Gastroesophageal sphincter (tissue), 4 donors: ENCODE results near the gene CMTM7. TPM values are rescaled to one million over a fixed set of nuclear protein-coding genes. Genes with fewer than 3 reads are reported as not detected.

ENCODE experiments used
- ATAC-seq: fragments of 150-250 bp; one replicate; pipeline ENCODE4 v1.9.1; 2016; ENCODE audit warnings: mild to moderate bottlenecking, moderate library complexity
- H3K27ac ChIP-seq, 4 donors: fragments of 200-600 bp; sonication (generic) in 3 of 4; 1 replicate in 3 of 4; 2 replicates in 1 of 4; pipeline ENCODE4 v1.5.1; 2016 to 2019
- H3K27me3 ChIP-seq: fragments of 200-600 bp; sonication (generic); one replicate; pipeline ENCODE4 v1.5.1; 2019
- H3K36me3 ChIP-seq, 2 donors: fragments of 200-600 bp; sonication (generic); one replicate each; pipeline ENCODE4 v1.5.1; 2019; ENCODE audit warnings: control low read depth in 1 of 2
- H3K4me1 ChIP-seq, 3 donors: fragments of 200-600 bp; sonication (generic); 1 replicate in 2 of 3; 2 replicates in 1 of 3; pipeline ENCODE4 v1.5.1; 2016 to 2019; ENCODE audit warnings: control low read depth in 2 of 3
- H3K4me3 ChIP-seq, 2 donors: fragments of 200-600 bp; sonication (generic); one replicate each; pipeline ENCODE4 v1.5.1; 2019; ENCODE audit warnings: mild to moderate bottlenecking in 1 of 2, moderate library complexity in 1 of 2
- H3K9me3 ChIP-seq, 3 donors: fragments of 200-600 bp; sonication (generic); one replicate each; pipeline ENCODE4 v1.5.1; 2017 to 2019; ENCODE audit warnings: control low read depth in 2 of 3
- EP300 ChIP-seq: sonication (generic); formaldehyde crosslinking; IDR thresholded peaks from one replicate; pipeline ENCODE4 v1.6.1; 2017; ENCODE audit warnings: antibody characterized with exemption, mild to moderate bottlenecking
- POLR2A ChIP-seq, 2 donors: fragments of 450-650 bp; IDR thresholded peaks; one replicate each; pipeline ENCODE4 v1.6.1; 2017; ENCODE audit warnings: antibody characterized with exemption in 2 of 2, mild to moderate bottlenecking in 2 of 2, moderate library complexity in 1 of 2
- POLR2AphosphoS5 ChIP-seq: sonication (generic); formaldehyde crosslinking; IDR thresholded peaks from one replicate; pipeline ENCODE4 v1.6.1; 2017; ENCODE audit warnings: antibody characterized with exemption
- WGBS, 2 donors: methylation state at CpG; one replicate each; pipeline ENCODE4 v1.1.5; 2018; ENCODE audit warnings: low coverage in 1 of 2; 5-methylcytosine and 5-hydroxymethylcytosine counted together
- total RNA-seq, 4 donors: library from RNA; depleted of rRNA; stranded (reverse); fragments of >200 nt; gene quantifications; one replicate each; pipeline ENCODE4 v1.1.0, GENCODE V29; 2016
- TF ChIP-seq, protein P1 (sequence below), 4 experiments: fragments of 200-600 bp in 2 of 4; fragments of 450-650 bp in 2 of 4; sonication (generic) in 1 of 4; IDR thresholded peaks; one replicate each; pipeline ENCODE4 v1.5.1; 2017 to 2019; ENCODE audit warnings: antibody characterized with exemption in 4 of 4, mild to moderate bottlenecking in 2 of 4, moderate library complexity in 2 of 4

Gene CMTM7
- total RNA-seq, 4 donors from 2014 or later = 2.9 to 7.0 (median 6.5) TPM

GRCh38 chr3:32401126-32401525 is 9.5 kb downstream of the CMTM7 start:
- H3K4me1 ChIP-seq = peaks cover 0 to 42% (median 6%) of the 10 kb centered on the region in 3 donors
- no peaks in the 10 kb centered on the region for H3K36me3 ChIP-seq
- no peaks in the 10 kb centered on the region for H3K9me3 ChIP-seq
- no peak for ATAC-seq
- H3K27me3 ChIP-seq = no peaks in the 10 kb centered on the region
- peak overlapping the region; percentile 41 to 85 (median 81) for H3K27ac ChIP-seq
- TF ChIP-seq EP300 (no peak), POLR2AphosphoS5 (no peak), POLR2A (IDR thresholded peaks at IDR 0.05) (no peak)
- TF ChIP-seq, protein P1, sequence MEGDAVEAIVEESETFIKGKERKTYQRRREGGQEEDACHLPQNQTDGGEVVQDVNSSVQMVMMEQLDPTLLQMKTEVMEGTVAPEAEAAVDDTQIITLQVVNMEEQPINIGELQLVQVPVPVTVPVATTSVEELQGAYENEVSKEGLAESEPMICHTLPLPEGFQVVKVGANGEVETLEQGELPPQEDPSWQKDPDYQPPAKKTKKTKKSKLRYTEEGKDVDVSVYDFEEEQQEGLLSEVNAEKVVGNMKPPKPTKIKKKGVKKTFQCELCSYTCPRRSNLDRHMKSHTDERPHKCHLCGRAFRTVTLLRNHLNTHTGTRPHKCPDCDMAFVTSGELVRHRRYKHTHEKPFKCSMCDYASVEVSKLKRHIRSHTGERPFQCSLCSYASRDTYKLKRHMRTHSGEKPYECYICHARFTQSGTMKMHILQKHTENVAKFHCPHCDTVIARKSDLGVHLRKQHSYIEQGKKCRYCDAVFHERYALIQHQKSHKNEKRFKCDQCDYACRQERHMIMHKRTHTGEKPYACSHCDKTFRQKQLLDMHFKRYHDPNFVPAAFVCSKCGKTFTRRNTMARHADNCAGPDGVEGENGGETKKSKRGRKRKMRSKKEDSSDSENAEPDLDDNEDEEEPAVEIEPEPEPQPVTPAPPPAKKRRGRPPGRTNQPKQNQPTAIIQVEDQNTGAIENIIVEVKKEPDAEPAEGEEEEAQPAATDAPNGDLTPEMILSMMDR (IDR thresholded peaks at IDR 0.05) = no peak
- peak overlapping the region; percentile 35 to 56 for H3K4me3 ChIP-seq
- 13 to 23% methylated on average over 7 to 8 of the region's 11 CpGs for WGBS, 2 donors

- Histone ChIP-seq H3K27ac (peak overlapping the region; percentile 41 to 85 (median 81)), H3K4me3 (peak overlapping the region; percentile 35 to 56), H3K4me1 (peaks cover 0 to 42% (median 6%) of the 10 kb centered on the region in 3 donors), H3K27me3 (no peaks in the 10 kb centered on the region), H3K36me3 (no peaks in the 10 kb centered on the region), H3K9me3 (no peaks in the 10 kb centered on the region)
- 7% methylated on average over 3 of the region's 41 CpGs; no CpG with 5 or more reads in 1 of the 2 donors for WGBS, 2 donors
- peak; percentile 88 for ATAC-seq
- TF ChIP-seq POLR2AphosphoS5 (peak; percentile 72), POLR2A (IDR thresholded peaks at IDR 0.05) (peak in 1 of 2 donors; percentile 33), EP300 (no peak)
- TF ChIP-seq, protein P1 (IDR thresholded peaks at IDR 0.05) = peak in 3 of 4 experiments; percentile 10 to 36 (median 18)
Measured at GRCh38 chr3:32401556-32402081, 10.0 kb downstream of the CMTM7 start.

DNA sequence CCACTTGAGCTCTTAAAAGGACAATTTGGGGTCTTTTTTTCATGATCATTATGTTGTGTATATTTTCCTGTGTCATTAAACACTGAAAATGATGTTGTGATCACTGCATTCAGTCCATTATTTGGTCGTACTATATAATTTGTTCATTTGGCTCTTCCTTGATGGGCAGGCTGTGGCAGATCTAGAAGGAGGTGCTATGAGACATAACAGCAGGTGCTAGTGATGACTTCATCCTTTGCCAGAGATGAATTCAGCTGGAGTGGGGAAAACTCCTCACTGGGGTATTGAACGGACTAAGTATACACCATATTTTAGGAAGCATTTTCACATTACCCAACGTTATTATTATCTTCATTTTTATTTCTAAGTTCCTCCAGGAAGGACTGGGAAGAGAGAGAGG is 12.0 kb downstream of the CMTM7 start:
- Histone ChIP-seq H3K36me3 (no peaks in the 10 kb centered on the region), H3K9me3 (no peaks in the 10 kb centered on the region), H3K27ac (no peak overlapping the region), H3K4me1 (peaks cover 0 to 41% (median 6%) of the 10 kb centered on the region in 3 donors), H3K4me3 (no peak overlapping the region), H3K27me3 (no peaks in the 10 kb centered on the region)
- WGBS, 2 donors = 82 to 92% methylated on average over 3 of the region's 3 CpGs
- TF ChIP-seq, protein P1 (IDR thresholded peaks at IDR 0.05) = no peak
- TF ChIP-seq EP300 (no peak), POLR2A (IDR thresholded peaks at IDR 0.05) (no peak), POLR2AphosphoS5 (no peak)
- no peak for ATAC-seq

- TF ChIP-seq, protein P1 (IDR thresholded peaks at IDR 0.05) = no peak
- TF ChIP-seq POLR2A (IDR thresholded peaks at IDR 0.05) (no peak), EP300 (no peak), POLR2AphosphoS5 (no peak)
Measured at GRCh38 chr3:32404714-32405113, 13.1 kb downstream of the CMTM7 start.

GRCh38 chr3:32405155-32405554 is 13.5 kb downstream of the CMTM7 start:
- WGBS, 2 donors = 26 to 57% methylated on average over 1 to 2 of the region's 2 CpGs
- Histone ChIP-seq H3K4me1 (peaks cover 0 to 31% (median 6%) of the 10 kb centered on the region in 3 donors), H3K27ac (no peak overlapping the region), H3K36me3 (no peaks in the 10 kb centered on the region), H3K27me3 (no peaks in the 10 kb centered on the region), H3K4me3 (no peak overlapping the region), H3K9me3 (no peaks in the 10 kb centered on the region)
- no peak for TF ChIP-seq EP300
- no peak for ATAC-seq

More at GRCh38 chr3:32404714-32405113, 13.1 kb downstream of the CMTM7 start:
- H3K4me1 ChIP-seq = peaks cover 0 to 31% (median 6%) of the 10 kb centered on the region in 3 donors
- no peak for ATAC-seq
- H3K27me3 ChIP-seq = no peaks in the 10 kb centered on the region
- whole genome bisulfite sequencing, 2 donors = 60% methylated on average over 1 of the region's 1 CpG; no CpG with 5 or more reads in 1 of the 2 donors
- H3K36me3 ChIP-seq = no peaks in the 10 kb centered on the region
- H3K27ac ChIP-seq = no peak overlapping the region
- no peak overlapping the region for H3K4me3 ChIP-seq
- H3K9me3 ChIP-seq = no peaks in the 10 kb centered on the region
